NCI-H2107 treated with DMSO at 0.1 percent for 48 hours (cell line): ENCODE measurements around the gene HSDL2.

Experiments used
- DNase-seq: peaks from one replicate; lab custom pipeline; 2025; ENCODE audit not compliant: unreplicated experiment; lab: John Stamatoyannopoulos, UW

The HSDL2 gene

DNA sequence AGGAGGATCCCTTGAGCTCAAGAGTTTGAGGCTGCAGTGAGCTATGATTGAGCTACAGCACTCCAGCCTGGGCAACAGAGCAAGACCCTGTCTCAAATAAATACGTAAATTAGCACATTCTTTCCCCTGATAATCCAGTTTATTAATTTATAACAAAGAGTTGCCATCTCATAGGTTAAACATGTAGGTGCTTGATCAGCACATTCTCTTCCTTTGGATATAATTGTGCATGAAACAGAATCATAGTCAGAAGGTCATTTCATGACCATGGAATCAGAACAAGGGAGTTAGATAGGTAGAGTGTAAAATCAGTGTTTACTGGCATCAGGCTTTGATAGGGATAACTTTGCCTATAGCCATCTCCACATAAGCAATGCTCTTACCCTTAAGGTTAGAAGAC is 63.7 kb downstream of the HSDL2 start:
- DNase-seq = no peak

DNA sequence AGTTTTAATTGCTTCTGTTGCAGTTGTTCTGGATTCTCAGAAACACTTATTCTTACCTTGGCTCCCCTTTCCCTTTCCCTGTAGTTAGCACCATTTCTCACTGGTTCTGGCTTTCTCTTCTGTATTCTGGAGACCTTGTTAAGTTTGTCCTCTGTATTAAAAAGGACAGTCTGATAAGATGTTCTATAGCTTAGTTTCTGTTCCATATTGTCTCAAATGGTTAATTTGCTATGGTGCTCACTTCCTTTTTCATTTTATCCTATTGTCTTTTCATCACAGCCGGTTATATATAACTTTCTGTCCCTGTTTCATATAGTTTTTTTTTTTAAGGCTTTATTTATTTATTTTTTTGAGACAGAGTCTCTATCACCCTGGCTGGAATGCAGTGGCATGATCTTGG is 65.3 kb downstream of the HSDL2 start:
- no peak for DNase-seq

DNA sequence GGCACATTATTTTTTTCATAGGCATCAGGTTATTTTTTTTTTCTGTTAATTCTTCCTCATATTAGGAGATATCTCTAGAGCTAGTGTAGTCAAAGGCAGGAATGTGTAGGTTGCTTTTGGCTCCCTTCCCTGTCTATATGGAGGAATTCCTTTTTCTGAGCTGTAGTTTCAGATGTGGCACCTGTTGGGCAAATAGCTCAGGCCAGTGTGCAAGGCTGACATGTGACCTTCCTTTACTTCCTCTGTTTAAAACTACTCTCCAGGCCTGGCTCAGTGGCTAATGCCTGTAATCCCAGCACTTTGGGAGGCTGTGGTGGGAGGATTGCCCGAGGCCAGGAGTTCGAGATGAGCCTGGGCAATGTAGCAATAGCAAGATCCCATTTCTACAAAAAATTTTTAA is 66.2 kb downstream of the HSDL2 start:
- DNase-seq = no peak

DNA sequence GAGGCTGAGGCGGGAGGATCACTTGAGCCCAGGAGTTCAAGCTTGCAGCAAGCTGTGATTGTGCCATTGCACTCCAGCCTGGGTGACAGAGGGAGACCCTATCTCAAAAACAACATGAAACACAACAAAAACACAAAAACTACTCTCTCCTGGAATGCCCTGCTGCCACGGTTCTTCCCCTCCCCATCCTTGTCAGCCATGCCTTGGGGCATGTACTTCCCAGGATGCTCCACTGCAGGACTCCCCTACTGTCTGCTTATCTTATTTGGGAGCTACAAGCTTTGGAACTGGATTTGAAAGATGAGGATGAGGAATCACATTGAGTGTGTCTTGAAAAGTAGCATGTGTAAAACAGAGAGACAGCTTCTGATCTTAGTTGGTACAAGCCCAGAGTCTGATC is 66.6 kb downstream of the HSDL2 start:
- no peak for DNase-seq

DNA sequence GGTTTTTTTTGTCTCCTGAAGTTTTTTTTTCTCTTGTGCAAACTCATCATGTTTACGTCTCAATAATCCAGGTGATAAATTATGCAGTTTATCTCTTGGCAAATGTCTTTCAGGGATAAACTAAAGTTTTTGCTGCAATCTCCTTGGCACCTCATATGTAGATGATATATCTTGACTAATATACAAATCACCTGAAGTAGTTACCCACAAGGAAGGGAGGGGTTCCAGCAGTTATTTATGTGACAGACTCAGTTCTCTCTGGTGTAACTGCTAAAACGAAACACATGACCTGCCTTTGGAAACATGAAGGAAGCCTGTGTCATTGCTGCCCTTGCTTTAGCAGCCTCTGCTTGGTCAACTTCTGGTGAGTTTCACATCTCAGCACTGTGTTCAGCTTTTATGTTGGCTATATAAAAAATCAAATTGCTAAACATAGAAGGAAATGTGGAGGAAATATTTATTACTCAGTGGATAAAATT is 67.4 kb downstream of the HSDL2 start:
- no peak for DNase-seq

DNA sequence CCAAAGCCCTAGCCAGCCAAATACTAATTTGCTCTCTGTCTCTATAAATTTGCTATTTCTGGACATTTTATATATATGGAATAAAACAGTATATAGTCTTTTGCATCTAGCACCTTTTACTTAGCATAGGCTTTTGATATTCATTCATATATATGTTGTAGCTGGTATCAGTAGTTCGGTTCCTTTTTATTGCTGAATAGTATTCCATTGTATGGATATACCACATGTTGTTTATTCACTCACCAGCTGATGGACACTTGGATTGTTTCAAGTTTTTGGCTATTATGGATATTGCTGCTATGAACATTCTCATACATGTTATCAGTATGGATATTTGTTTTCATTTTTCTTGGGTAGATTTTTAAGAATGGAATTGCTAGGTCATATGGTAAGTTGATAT is 82.9 kb downstream of the HSDL2 start:
- no peak for DNase-seq

DNA sequence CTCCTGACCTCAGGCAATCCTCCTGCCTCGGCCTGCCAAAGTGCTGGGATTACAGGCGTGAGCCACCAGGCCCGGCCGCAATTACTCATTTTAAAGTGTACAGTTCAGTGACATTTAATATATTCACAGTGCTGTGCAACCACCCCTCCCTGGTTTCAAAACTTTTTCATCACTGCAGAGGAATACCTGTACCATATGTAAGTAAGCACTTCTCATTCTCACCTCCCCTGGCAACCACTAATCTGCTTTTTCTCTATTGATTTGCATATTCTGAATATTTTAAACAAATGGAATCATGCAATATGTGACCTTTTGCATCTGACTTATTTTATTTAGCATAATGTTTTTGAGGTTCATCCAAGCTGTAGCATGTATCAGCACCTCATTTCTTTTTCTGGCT is 85.4 kb downstream of the HSDL2 start:
- no peak for DNase-seq

DNA sequence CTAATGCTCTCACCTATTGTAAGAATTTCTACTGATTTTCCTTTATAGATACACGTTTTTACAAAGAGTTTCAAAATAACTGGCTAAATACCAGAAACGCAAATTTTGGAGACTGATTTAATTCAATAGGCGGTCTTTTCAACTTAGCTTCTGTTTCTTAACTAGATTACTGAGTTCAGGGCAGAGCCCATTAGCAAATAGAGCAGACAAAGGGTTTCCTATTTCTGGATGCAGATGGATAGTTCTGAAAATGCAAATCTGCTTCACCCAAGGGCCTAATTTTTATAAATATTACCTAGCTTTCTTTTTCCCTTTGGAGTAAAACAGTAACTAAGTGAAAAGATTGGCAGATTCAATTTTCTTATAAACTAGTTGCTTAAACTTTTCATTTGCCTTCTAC is 93.1 kb downstream of the HSDL2 start:
- DNase-seq = no peak

DNA sequence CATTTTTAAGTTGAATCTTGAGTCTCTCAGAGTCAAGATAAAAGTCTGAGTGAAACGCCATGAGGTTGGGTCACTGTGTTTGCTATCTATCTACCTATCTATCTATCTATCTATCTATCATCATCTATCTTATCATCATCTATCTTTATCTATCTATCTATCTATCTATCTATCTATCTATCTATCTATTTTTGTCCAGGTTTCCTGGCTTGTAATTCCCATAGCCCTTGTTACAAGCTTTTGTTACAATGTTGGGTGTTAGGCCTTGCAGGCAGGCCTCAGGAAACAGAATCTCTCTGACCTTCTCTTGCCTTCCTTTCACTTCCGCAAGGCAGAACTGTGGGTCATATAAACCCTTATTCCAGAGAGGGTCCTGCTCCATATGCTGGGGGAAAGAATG is 94.1 kb downstream of the HSDL2 start:
- no peak for DNase-seq

DNA sequence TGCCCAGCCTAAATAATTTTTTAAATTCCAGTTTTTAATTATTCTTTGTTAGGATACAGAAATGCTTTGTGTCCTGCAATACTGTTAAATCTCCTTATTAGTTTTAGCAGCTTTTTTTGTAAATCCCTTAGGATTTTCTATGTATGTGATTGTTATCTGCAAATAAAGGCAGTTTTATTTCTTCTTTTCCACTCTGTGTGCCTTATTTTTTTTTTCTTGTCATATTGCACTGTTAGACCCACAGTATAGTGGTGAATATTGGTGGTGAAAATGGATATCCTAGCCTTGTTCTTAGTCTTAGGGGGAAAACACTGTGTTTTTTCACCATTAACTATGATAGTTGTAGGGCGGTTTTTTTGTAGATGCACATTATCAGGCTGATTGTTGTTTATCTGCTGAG is 95.4 kb downstream of the HSDL2 start:
- DNase-seq = no peak

DNA sequence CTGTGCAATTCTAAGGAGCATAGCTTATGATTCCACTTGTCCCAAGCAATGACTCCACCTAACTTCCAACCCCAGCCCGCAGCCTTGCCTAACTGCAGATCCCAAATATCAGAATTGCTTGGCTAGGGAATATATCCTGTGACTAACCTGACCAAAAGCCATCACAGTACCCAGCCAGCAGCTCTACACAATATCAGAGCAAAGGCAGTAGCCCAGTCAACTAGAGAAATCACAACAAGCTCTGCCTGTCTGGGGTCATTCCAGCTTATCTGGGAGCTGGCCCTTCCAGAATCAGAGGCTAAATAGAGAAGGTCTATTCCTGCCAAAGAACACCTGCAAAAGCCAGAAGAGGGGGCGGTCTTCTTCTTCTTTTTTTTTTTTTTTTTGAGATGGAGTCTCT is 97.4 kb downstream of the HSDL2 start:
- no peak for DNase-seq

DNA sequence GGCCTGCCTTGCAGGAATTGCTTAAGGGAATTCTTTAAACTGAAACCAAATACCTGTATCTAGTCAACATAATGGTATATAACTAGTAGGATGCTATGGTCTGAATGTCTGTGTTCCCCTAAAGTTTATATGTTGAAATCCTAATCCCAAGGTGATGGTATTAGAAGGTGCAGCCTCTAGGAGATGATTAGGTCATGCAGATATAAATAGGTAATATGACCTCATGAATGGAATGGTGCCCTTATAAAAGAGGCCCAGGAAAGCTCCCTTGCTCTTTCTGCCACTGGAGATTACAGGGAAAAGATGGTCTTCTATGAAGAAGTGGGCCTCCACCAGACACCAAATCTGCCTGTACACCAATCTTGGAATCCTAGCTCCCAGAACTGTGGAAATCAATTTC is 99.3 kb downstream of the HSDL2 start:
- DNase-seq = no peak

DNA sequence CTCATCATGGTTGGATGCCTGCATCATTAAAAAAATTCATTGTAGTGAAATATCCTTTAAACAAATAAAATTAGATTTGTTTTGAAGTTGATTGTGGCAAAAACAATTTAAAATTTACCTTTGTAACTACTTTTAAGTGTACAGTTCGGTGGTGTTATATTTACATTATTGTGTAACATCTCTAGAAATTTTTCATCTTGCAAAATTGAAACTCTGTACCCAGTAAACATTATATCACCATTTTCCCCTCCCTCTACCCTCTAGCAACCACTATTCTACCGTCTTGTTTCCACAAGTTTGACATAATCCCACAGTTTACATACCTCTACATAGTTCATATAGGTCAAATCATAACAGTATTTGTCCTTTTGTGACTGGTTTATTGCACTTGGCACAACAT is 104.7 kb downstream of the HSDL2 start:
- no peak for DNase-seq

DNA sequence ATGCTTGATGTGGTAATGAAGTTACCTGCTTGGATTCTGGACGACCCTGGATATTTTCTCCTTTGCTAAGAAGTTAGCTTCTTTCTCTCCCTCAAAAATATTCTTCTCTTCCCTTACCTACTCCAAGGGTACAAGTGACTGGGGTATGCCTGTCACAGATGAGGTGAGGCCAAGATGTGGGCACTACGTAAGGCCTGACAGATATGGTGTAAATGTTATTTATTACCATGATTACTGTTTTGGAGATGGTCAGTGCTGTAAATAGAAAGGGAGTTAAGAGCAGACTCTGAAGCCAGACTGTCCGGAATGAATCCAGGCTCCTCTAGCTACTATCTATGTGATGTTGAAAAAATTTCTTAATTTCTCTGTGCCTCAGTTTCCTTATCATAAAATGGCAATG is 105.7 kb downstream of the HSDL2 start:
- DNase-seq = no peak

DNA sequence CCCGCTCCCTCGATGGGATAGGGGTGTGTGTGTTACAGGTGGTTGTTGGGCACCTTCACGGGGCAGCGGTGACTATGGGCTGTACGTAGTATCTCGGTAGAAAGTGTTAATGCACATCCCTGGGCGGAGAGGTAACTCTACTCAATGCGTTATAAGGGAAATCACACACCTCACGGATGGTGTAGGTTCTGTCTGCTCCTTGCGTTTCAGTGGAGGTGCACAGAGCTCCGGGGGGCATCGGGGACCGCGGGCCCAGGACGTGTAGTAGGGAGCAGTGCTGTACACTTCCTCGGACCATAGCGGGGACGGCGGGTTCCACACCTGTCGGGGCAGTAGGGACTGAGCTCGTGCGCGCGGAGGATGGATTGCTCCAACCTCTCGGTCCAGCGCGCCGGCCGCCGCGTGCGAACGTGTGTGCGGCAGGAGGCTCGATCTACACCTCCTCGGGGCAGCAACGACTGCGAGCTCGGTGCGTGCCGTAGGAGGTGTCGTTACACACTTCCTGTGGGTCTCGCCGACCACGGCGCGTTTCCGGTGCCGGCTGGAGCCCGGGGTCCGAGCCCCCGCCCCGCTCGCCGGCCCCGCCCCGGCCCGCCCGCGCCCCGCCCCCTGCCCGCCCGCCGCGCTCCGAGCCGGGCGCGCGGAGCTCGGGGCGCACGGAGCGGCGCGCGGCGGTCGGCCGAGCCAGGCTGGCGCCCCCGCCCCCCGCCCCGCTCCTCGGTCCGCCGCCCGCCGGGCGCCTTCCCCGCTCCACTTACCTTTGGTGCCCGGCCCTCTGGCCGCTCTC is 106.5 kb downstream of the HSDL2 start, which contains the start of gene KIAA1958:
Gene KIAA1958, plus strand, starts transcription at position 607 of the 787 bp plus-strand sequence. CDS start 87,254 bp downstream, outside the sequence.
- DNase-seq = peak; percentile 10

DNA sequence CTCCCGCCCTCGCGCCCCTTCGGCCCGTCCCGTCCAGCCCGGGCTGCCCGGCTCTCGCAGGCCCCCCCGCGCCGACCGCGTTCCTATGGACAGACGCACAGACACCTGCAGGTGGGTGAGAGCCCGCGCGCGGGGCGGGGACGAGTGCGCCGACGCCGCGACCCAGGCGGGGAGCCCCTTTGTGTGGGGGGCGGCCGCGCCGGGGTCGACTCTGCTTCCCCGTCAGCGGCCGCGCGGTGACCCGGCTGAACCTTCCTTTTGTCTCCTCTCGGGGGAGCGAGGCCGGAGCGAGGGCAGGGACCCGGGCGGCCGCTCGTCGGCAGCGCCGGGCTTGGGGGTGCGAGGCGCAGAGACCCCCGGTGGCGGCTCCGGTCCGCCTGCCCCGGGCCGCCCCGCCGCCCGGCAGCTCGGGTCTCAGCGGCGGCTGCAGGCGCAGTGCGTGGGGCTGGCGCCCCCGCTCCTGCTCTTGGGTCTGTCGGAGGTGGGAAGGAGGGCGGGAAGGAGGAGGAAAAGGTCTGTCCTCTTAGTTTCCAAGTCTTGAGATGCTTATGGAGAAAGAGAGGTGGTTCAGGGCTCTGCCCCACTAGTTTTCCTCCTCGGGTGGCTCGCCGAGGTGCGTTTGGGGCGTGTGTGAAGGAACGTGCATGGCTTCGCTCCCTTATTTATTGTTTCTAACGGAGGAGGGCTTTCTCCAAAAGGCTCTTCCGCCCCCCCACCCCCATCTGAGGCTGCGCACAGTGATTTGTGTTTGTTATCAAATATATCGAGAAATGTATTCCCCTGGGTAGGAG is 107.3 kb downstream of the HSDL2 start:
- peak; percentile 5 for DNase-seq

DNA sequence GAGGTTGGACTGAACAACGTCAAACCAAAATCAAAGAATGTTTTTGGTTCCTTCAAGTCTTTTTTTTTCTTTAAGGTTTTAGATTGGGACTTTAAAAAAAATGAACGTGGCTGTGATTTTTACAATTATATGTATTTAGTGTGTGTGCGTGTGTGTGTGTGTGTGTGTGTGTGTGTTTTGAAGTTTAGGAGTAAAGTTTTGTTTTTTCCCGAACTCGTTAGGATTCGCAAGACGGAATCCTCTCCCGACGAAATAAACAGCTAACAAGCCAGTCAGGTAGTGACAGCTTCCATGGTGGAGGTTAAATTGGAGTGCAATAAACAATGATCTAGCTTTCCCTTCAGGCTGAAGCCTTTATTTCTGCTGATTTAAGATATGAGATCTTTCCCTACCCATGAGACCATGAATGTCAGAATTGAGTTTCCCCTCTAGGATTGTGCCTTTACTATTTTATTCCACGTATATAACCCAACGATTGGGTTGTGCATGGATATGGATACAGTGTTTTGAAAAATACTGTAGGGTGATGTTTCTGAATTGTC is 108.0 kb downstream of the HSDL2 start:
- DNase-seq = no peak

DNA sequence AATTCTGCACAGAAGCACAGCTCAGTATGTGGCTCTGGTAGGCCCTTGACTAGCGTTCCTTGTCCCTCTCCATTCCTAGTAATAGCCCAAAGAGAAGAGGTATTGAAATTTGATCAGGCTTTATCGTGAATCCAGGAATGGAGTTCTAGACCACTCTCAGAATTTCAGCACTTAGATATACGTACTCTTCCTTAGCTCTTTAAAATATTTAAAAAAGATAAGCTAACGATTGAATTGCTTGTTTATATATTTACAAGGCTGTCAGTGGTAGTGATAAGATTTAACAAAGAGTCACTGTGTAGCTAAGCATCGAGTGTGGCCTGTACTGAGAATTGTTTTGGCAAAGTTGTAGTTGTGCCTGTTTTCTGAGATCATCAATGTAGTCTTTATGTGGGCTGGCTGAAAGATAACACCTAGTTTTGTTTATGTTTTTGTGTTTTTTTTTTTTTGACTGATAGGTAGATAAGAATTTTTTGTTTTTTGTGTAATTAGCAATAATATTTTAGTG is 109.2 kb downstream of the HSDL2 start:
- DNase-seq = peak; percentile 38

DNA sequence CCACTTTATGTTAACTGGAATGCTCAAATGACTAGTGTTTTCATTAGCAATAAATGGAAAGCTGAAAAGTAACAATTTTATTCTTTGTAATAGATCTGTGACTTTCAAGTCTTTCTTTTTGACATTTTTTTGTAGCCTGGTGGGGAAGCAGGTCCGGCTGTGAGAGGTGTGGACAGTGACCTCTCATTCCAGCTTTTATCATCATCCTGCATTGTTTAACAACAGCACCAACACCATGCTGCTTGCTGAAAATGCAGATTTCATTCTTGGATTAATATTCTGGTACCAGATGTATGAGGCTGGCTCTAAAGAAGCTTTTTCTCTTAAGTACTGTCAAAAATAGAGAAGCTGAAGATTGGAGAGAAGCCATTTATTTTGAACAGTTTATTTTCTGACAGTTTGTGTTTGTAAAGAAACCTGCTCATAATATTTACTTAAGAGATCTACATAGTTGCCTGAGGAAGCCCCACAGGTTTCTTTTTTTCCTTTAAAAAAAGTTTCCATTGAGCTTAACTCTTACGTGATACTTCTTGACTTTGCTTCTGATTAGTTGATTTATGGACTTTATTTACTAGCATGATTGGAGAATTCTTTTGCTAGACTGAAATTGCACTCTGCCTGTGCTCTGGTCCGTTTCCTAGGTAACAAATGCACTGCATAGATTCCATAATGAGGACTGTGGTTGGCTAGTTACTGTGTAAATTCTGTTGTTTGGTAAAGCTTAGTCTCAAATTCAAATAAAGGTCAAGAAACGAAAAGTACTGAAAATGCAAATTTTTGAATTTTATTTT is 110.2 kb downstream of the HSDL2 start:
- peak; percentile 5 for DNase-seq

DNA sequence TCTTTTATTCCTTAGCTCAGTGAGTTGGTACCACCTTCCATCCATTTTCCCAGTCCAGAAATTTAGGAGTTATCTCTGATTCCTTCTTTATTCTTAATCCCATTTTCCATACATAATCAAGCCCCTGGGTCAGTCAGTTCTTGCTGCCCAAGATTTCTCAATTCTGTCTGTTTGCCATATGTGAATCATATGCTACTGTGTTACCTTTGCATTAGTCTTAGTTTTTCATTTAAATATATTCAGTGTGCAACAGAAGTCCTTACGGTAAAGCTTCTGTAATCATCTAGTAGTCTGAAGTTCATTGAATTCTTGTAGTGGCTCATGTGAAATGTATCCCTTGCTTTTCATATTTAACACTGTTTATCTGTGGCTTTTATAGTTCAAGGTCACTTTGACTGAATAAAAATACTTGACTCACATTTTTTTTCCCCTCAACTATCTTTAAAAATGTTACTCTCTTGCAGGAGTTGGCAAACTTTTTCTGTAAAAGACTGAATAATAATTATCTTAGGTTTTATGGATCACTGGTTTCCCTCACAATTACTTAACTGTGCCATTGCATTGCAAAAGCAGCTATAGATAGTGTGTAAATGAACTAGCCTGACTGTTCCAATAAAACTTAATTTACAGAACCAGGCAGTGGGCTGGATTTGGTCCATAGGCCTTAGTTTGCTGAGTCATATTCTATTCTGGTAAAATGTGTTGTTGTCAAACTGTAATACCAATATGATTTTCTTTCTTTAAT is 113.7 kb downstream of the HSDL2 start:
- no peak for DNase-seq
